HEK293 (cell line): ENCODE measurements around the gene SLC35A2.
A peak's percentile ranks its signal among the peaks of the same experiment; 100 is the strongest.

Experiments used
- BCL11B ChIP-seq: fragments of 450-650 bp; formaldehyde crosslinking; IDR thresholded peaks from 2 replicates; pipeline ENCODE4 v1.5.1; 2016; ENCODE audit warnings: low read depth, missing biosample characterization, missing genetic modification characterization
- GLI2 ChIP-seq: fragments of 450-650 bp; formaldehyde crosslinking; IDR thresholded peaks from 2 replicates; pipeline ENCODE4; 2017; ENCODE audit warnings: missing biosample characterization, missing genetic modification characterization, low read depth, borderline replicate concordance
- GLIS1 ChIP-seq: fragments of 450-650 bp; formaldehyde crosslinking; IDR thresholded peaks from 2 replicates; pipeline ENCODE4 v1.5.1; 2016; ENCODE audit warnings: missing biosample characterization, missing genetic modification characterization
- GLIS2 ChIP-seq: fragments of 450-650 bp; formaldehyde crosslinking; IDR thresholded peaks from 2 replicates; pipeline ENCODE4 v1.5.1; 2016; ENCODE audit warnings: missing biosample characterization, missing genetic modification characterization
- KLF7 ChIP-seq: fragments of 450-650 bp; formaldehyde crosslinking; IDR thresholded peaks from 2 replicates; pipeline ENCODE4 v1.5.1; 2016; ENCODE audit warnings: missing biosample characterization, missing genetic modification characterization, borderline replicate concordance
- KLF9 ChIP-seq: fragments of 450-650 bp; formaldehyde crosslinking; IDR thresholded peaks from 2 replicates; pipeline ENCODE4 v1.5.1; 2016; ENCODE audit warnings: missing biosample characterization, missing genetic modification characterization, low read depth
- PATZ1 ChIP-seq: fragments of 450-650 bp; formaldehyde crosslinking; IDR thresholded peaks from 2 replicates; pipeline ENCODE4 v1.5.1; 2016; ENCODE audit warnings: missing biosample characterization, missing genetic modification characterization
- ZBTB20 ChIP-seq: fragments of 450-650 bp; formaldehyde crosslinking; IDR thresholded peaks from 2 replicates; pipeline ENCODE4 v1.5.1; 2016; ENCODE audit warnings: missing biosample characterization, missing genetic modification characterization
- ZBTB21 ChIP-seq: fragments of 450-650 bp; formaldehyde crosslinking; IDR thresholded peaks from 2 replicates; pipeline ENCODE4 v1.5.1; 2017; ENCODE audit warnings: missing biosample characterization, missing genetic modification characterization
- ZFP41 ChIP-seq: fragments of 450-650 bp; formaldehyde crosslinking; IDR thresholded peaks from 2 replicates; pipeline ENCODE4 v1.5.1; 2016; ENCODE audit warnings: missing biosample characterization, missing genetic modification characterization, borderline replicate concordance
- ZNF138 ChIP-seq: fragments of 450-650 bp; formaldehyde crosslinking; IDR thresholded peaks from 2 replicates; pipeline ENCODE4 v1.5.1; 2016; ENCODE audit warnings: missing biosample characterization, missing genetic modification characterization, borderline replicate concordance
- ZNF248 ChIP-seq: fragments of 450-650 bp; formaldehyde crosslinking; IDR thresholded peaks from 2 replicates; pipeline ENCODE4 v1.5.1; 2017; ENCODE audit warnings: missing biosample characterization, missing genetic modification characterization
- ZNF324 ChIP-seq: fragments of 450-650 bp; formaldehyde crosslinking; IDR thresholded peaks from 2 replicates; pipeline ENCODE4 v1.5.1; 2016; ENCODE audit warnings: missing biosample characterization, missing genetic modification characterization
- ZNF391 ChIP-seq: fragments of 450-650 bp; formaldehyde crosslinking; IDR thresholded peaks from 2 replicates; pipeline ENCODE4 v1.5.1; 2016; ENCODE audit warnings: low read depth, missing biosample characterization, missing genetic modification characterization, borderline replicate concordance
- ZNF549 ChIP-seq: fragments of 450-650 bp; IDR thresholded peaks from 2 replicates; pipeline ENCODE4 v1.5.1; 2018; ENCODE audit warnings: missing biosample characterization, missing genetic modification characterization, mild to moderate bottlenecking, inconsistent platforms, moderate library complexity
- ZNF585B ChIP-seq: fragments of 450-650 bp; formaldehyde crosslinking; IDR thresholded peaks from 2 replicates; pipeline ENCODE4 v1.5.1; 2016; ENCODE audit warnings: missing biosample characterization, missing genetic modification characterization
- ZNF692 ChIP-seq: fragments of 450-650 bp; formaldehyde crosslinking; IDR thresholded peaks from 2 replicates; pipeline ENCODE4 v1.5.1; 2016; ENCODE audit warnings: missing biosample characterization, missing genetic modification characterization
- TF ChIP-seq, protein P1 (sequence below): fragments of 450-650 bp; formaldehyde crosslinking; IDR thresholded peaks from 2 replicates; pipeline ENCODE4 v1.5.1; 2016; ENCODE audit warnings: missing biosample characterization, missing genetic modification characterization
- TF ChIP-seq, protein P2 (sequence below): fragments of 450-650 bp; formaldehyde crosslinking; IDR thresholded peaks from 2 replicates; pipeline ENCODE4 v1.5.1; 2016; ENCODE audit warnings: missing biosample characterization, missing genetic modification characterization
- TF ChIP-seq, protein P3 (sequence below): fragments of 450-650 bp; formaldehyde crosslinking; optimal IDR thresholded peaks from 2 replicates; pipeline ENCODE3; 2016; ENCODE audit warnings: missing biosample characterization, mild to moderate bottlenecking, missing genetic modification characterization
- TF ChIP-seq, protein P4 (sequence below): fragments of 450-650 bp; formaldehyde crosslinking; IDR thresholded peaks from 2 replicates; pipeline ENCODE4; 2016; ENCODE audit warnings: missing biosample characterization, missing genetic modification characterization
- TF ChIP-seq, protein P5 (sequence below): fragments of 450-650 bp; formaldehyde crosslinking; IDR thresholded peaks from 2 replicates; pipeline ENCODE4 v1.5.1; 2017; ENCODE audit warnings: missing biosample characterization, mild to moderate bottlenecking, missing genetic modification characterization, moderate library complexity

Gene SLC35A2

GRCh38 chrX:48957827-48958634 lies 46.6 kb upstream of the SLC35A2 start (continued):
- no peak for TF ChIP-seq ZNF585B (tag by site-specific recombination)
- peak; percentile 50; the same call in 1 of the 2 replicates for TF ChIP-seq ZBTB21 (tag by site-specific recombination)
- TF ChIP-seq ZNF692 (tag by site-specific recombination), result peak; percentile 43; the same call in 1 of the 2 replicates
- 0 out of 2 replicates have a peak, but pooled peaks have one; percentile 22 for TF ChIP-seq GLIS1
- peak; percentile 58; the same call in 1 of the 2 replicates for TF ChIP-seq KLF9 (tag by site-specific recombination)
- TF ChIP-seq ZNF391, result 0 out of 2 replicates have a peak, but pooled peaks have one; percentile 45
- no peak for TF ChIP-seq ZNF248 (tag by site-specific recombination)
- TF ChIP-seq ZNF324 (tag by site-specific recombination), result peak; percentile 62; the same call in 1 of the 2 replicates
- TF ChIP-seq ZBTB20, result peak; percentile 95
- TF ChIP-seq GLI2 (tag by site-specific recombination), result no peak
- TF ChIP-seq, protein P1, sequence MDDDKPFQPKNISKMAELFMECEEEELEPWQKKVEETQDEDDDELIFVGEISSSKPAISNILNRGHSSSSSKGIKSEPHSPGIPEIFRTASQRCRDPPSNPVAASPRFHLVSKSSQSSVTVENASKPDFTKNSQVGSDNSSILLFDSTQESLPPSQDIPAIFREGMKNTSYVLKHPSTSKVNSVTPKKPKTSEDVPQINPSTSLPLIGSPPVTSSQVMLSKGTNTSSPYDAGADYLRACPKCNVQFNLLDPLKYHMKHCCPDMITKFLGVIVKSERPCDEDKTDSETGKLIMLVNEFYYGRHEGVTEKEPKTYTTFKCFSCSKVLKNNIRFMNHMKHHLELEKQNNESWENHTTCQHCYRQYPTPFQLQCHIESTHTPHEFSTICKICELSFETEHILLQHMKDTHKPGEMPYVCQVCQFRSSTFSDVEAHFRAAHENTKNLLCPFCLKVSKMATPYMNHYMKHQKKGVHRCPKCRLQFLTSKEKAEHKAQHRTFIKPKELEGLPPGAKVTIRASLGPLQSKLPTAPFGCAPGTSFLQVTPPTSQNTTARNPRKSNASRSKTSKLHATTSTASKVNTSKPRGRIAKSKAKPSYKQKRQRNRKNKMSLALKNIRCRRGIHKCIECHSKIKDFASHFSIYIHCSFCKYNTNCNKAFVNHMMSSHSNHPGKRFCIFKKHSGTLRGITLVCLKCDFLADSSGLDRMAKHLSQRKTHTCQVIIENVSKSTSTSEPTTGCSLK, result no peak
- TF ChIP-seq ZFP41 (tag by site-specific recombination), result no peak
- TF ChIP-seq, protein P2, sequence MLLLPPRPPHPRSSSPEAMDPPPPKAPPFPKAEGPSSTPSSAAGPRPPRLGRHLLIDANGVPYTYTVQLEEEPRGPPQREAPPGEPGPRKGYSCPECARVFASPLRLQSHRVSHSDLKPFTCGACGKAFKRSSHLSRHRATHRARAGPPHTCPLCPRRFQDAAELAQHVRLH (tag by site-specific recombination), result peak; percentile 97
- TF ChIP-seq ZNF549 (tag by site-specific recombination), result no peak
- TF ChIP-seq ZNF138 (tag by site-specific recombination), result no peak
- TF ChIP-seq KLF7 (tag by site-specific recombination), result no peak
- no peak for TF ChIP-seq BCL11B (tag by site-specific recombination)
- peak; percentile 50 for TF ChIP-seq GLIS2 (tag by site-specific recombination)
- TF ChIP-seq, protein P3, sequence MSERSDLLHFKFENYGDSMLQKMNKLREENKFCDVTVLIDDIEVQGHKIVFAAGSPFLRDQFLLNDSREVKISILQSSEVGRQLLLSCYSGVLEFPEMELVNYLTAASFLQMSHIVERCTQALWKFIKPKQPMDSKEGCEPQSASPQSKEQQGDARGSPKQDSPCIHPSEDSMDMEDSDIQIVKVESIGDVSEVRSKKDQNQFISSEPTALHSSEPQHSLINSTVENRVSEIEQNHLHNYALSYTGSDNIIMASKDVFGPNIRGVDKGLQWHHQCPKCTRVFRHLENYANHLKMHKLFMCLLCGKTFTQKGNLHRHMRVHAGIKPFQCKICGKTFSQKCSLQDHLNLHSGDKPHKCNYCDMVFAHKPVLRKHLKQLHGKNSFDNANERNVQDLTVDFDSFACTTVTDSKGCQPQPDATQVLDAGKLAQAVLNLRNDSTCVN (tag by site-specific recombination), result peak; percentile 65
- TF ChIP-seq, protein P4, sequence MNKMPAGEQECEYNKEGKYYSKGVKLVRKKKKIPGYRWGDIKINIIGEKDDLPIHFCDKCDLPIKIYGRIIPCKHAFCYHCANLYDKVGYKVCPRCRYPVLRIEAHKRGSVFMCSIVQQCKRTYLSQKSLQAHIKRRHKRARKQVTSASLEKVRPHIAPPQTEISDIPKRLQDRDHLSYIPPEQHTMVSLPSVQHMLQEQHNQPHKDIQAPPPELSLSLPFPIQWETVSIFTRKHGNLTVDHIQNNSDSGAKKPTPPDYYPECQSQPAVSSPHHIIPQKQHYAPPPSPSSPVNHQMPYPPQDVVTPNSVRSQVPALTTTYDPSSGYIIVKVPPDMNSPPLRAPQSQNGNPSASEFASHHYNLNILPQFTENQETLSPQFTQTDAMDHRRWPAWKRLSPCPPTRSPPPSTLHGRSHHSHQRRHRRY (tag by site-specific recombination), result 0 out of 2 replicates have a peak, but pooled peaks have one; percentile 44
- TF ChIP-seq, protein P5, sequence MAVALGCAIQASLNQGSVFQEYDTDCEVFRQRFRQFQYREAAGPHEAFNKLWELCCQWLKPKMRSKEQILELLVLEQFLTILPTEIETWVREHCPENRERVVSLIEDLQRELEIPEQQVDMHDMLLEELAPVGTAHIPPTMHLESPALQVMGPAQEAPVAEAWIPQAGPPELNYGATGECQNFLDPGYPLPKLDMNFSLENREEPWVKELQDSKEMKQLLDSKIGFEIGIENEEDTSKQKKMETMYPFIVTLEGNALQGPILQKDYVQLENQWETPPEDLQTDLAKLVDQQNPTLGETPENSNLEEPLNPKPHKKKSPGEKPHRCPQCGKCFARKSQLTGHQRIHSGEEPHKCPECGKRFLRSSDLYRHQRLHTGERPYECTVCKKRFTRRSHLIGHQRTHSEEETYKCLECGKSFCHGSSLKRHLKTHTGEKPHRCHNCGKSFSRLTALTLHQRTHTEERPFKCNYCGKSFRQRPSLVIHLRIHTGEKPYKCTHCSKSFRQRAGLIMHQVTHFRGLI, result no peak
- 0 out of 2 replicates have a peak, but pooled peaks have one; percentile 51 for TF ChIP-seq PATZ1 (tag by site-specific recombination)
